Activated naive CD8-positive, alpha-beta T cell (primary cell): Measurements from ENCODE around the gene TXNL4A.
"Not testable (repeated sequence)": the region's sequence is repeated elsewhere in the genome, so short reads cannot be mapped to it uniquely, and the experiment has no call there.

Source experiments
- H3K27ac Mint-ChIP-seq: one replicate; pipeline ENCODE4 v1.8.0; 2021; ENCODE audit warnings: mixed read lengths
- H3K27me3 Mint-ChIP-seq: one replicate; pipeline ENCODE4 v1.8.0; 2021; ENCODE audit warnings: mixed read lengths
- H3K36me3 Mint-ChIP-seq: one replicate; pipeline ENCODE4 v1.8.0; 2021; ENCODE audit warnings: mixed read lengths
- H3K4me1 Mint-ChIP-seq: one replicate; pipeline ENCODE4 v1.8.0; 2021; ENCODE audit warnings: low read depth, mixed read lengths
- H3K4me3 Mint-ChIP-seq: one replicate; pipeline ENCODE4 v1.8.0; 2021; ENCODE audit warnings: mild to moderate bottlenecking, mixed read lengths
- H3K9me3 Mint-ChIP-seq: one replicate; pipeline ENCODE4 v1.8.0; 2021; ENCODE audit warnings: low read depth, mixed read lengths

The TXNL4A gene, protein sequence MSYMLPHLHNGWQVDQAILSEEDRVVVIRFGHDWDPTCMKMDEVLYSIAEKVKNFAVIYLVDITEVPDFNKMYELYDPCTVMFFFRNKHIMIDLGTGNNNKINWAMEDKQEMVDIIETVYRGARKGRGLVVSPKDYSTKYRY

DNA sequence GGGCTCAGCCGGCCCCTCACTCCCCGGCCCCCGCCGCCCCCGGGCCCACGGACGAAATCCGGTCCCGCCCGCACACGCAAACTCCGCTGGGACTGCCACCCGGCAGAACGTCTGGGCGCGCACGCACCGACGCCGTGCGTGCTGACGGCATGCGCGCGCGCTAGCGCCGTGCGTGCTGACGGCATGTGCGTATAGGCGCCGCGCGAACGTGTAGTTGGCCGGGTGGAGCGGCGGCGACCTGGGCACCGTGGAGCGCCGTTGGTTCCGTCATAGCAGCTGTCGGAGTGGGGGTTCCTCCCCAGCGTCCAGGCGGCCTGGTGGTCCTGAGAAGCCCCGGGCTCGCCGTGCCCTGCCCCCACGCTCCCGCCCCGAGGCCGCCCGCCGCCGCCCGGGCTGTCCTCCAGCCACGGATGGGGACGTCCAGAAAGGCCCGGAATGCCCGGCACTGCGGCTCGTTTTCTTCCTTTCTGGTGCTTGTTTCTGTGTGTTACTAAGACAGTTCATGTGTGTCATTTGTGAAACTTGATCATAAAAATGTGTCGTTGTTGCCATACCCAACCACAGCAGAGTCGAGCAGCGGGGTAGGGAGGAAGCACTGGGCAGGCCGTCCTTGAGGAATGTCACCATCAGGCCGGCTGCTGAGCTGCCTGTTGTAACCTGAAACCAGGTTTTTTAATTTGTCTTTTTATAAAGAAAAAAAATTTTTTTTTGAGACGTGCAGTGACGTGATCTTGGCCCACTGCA lies at the start of gene TXNL4A:
TSS of gene TXNL4A (minus strand) at position 113 of the 744 bp plus-strand sequence. CDS start 171 bp downstream, outside the sequence.
- Mint-ChIP-seq H3K36me3 (peaks cover 5% of the 10 kb centered on the region), H3K27ac (peak within 1 kb of the TSS; percentile 98), H3K4me1 (peaks cover 38% of the 10 kb centered on the region), H3K9me3 (no peaks in the 10 kb centered on the region), H3K4me3 (peak within 1 kb of the TSS; percentile 97), H3K27me3 (no peaks in the 10 kb centered on the region)

DNA sequence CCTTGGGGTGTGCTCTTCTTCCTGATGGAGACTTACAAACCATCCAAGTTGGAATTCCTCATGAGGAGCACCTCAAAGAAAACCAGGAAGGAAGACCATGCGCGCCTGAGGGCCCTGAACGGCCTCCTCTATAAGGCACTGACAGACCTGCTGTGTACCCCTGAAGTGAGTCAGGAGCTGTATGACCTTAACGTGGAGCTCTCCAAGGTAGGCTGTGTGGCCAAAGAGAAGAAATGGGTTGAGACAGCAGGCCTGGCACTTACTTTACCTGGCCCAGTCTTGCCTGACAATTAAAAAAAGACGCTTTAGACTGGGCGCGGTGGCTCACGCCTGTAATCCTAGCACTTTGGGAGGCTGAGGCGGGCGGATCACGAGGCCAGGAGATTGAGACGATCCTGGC lies 48.9 kb upstream of the TXNL4A start:
- H3K4me3 Mint-ChIP-seq = no peak overlapping the region
- H3K4me1 Mint-ChIP-seq = peaks cover 29% of the 10 kb centered on the region
- H3K9me3 Mint-ChIP-seq = no peaks in the 10 kb centered on the region
- H3K27ac Mint-ChIP-seq = no peak overlapping the region
- H3K36me3 Mint-ChIP-seq = peaks cover 18% of the 10 kb centered on the region
- no peaks in the 10 kb centered on the region for H3K27me3 Mint-ChIP-seq

DNA sequence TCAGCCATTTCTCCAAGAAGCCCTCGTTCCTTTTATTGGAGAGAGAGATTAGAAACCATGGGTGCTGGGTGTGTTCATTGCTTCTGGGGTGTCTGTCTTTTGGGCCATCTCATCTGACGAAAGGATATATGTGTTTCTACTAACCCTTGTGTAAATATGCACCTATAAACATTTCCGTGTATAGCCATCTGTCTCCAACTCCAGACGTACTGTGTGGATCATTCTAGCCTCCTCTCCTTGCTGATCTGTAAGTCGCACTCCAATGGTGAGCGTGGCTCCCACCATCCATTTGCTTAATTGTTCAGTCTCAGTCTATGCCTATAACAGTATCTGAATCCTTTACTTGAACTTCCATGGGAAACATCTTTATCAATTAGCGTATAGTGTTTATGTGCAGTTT lies 47.6 kb upstream of the TXNL4A start:
- H3K4me3 Mint-ChIP-seq = peak overlapping the region; percentile 95
- H3K9me3 Mint-ChIP-seq = no peaks in the 10 kb centered on the region
- peaks cover 29% of the 10 kb centered on the region for H3K4me1 Mint-ChIP-seq
- peaks cover 14% of the 10 kb centered on the region for H3K36me3 Mint-ChIP-seq
- no peak overlapping the region for H3K27ac Mint-ChIP-seq
- H3K27me3 Mint-ChIP-seq = no peaks in the 10 kb centered on the region

DNA sequence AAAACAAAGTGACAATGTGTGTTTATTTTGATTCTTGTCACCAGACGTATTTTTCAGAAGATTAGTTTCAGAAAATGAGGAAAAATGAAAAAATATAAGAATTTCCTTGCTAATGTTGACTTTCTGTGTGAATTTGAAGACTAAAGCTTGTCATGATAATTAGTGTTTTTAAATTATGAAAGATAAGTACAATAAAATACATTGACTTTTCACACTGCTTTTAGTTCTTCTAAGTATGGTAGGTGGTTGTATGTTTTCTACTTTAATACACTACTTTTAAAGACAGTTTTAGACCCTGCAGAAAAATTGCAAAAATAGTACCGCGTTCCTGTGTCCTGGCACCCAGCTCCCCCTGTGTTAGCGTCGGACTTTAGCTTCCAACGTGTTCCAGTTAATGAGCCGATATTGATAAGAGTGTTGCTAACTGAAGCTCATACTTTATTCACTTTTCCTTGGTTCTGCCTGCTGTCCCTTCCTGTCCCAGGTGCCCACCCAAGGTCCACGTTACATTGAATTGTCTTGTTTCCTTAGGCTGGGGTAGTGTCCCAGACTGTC lies 46.6 kb upstream of the TXNL4A start:
- Mint-ChIP-seq H3K27me3 (no peaks in the 10 kb centered on the region), H3K9me3 (no peaks in the 10 kb centered on the region), H3K4me3 (peak overlapping the region; percentile 95), H3K4me1 (peaks cover 29% of the 10 kb centered on the region), H3K36me3 (peaks cover 14% of the 10 kb centered on the region), H3K27ac (peak overlapping the region; percentile 93)

DNA sequence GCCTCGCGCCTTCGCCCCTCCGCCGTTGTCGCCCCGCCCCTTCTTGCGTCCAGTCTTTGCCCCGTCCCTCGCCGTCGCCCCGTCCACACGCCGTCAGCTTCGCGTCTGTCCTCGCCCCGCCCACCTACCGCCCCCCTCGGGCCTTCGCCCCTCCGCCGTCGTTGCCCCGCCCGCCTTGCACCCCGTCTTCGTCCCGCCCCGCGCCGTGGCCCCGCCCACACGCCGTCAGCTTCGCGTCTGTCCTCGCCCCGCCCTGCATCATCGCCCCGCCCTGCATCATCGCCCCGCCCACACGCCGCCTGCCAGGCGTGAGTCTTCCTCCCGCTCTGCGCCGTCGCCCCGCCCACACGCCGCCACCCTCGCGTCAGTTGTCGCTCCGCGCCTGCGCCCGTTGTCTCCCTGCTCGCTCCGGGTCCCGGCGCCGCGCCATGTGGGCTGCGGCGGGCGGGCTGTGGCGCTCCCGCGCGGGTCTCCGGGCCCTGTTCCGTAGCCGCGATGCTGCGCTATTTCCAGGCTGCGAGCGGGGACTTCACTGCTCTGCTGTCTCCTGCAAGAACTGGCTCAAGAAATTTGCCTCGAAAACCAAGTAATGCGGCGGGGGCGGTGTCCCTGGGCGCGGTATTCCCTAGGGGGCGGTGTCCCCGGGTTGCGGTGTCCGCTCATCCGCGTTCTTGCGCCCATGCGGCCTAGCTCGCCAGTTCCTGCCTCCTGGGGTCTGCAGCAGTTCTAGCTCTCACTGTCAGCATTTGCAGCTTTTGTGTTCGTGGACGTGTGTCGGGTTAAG lies 45.9 kb upstream of the TXNL4A start, which contains the start of gene RBFA:
TSS of gene RBFA (plus strand) at position 367 of the 784 bp plus-strand sequence. CDS start at position 429, 62 bp downstream.
- Mint-ChIP-seq H3K27ac (peak within 1 kb of the TSS; percentile 93), H3K4me1 (peaks cover 29% of the 10 kb centered on the region), H3K4me3 (peak within 1 kb of the TSS; percentile 95), H3K9me3 (peaks cover 5% of the 10 kb centered on the region), H3K27me3 (no peaks in the 10 kb centered on the region), H3K36me3 (peaks cover 13% of the 10 kb centered on the region)

DNA sequence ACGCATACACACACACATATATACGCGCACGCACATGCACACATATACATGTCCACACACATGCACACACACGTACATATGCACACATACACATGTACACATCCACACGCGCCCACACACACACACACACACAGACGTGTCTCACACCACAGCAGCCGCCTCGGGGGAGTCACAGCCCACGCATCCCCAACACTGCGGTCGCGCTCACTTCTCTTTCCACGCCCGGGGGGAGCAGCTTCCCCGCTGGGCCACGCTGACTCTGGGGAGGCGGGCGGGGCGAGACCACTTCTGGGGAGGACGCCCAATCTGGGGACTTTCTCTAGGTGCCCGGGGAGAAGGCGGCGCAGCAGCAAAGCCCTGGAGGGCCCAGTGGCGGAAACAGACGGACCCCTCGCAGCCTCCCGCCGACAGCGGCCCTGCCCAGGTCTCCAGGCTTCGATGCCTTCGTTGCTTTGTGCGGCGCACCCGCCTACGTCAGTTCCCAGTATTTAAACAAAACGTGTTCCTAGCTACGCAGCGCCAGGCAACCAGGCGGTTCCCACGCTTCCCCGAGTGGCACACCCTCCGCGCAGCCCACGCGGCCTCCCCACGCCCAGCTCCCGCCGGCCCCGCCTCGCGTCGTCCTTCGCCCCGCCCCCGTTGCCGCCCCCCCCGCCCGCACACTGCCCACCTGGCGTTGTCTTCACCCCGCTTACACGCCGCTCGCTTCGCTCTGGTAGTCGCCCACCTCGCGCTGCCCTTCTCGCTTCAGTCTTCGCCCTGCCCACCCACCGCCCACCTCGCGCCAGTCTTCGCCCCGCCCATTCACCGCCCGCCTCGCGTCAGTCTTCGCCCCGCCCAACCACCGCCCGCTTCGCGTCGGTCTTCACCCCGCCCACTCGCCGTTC lies 45.1 kb upstream of the TXNL4A start:
- peaks cover 9% of the 10 kb centered on the region for H3K36me3 Mint-ChIP-seq
- H3K4me1 Mint-ChIP-seq = peaks cover 29% of the 10 kb centered on the region
- H3K4me3 Mint-ChIP-seq = peak overlapping the region; percentile 95
- no peaks in the 10 kb centered on the region for H3K27me3 Mint-ChIP-seq
- peak overlapping the region; percentile 93 for H3K27ac Mint-ChIP-seq
- H3K9me3 Mint-ChIP-seq = peaks cover 7% of the 10 kb centered on the region

DNA sequence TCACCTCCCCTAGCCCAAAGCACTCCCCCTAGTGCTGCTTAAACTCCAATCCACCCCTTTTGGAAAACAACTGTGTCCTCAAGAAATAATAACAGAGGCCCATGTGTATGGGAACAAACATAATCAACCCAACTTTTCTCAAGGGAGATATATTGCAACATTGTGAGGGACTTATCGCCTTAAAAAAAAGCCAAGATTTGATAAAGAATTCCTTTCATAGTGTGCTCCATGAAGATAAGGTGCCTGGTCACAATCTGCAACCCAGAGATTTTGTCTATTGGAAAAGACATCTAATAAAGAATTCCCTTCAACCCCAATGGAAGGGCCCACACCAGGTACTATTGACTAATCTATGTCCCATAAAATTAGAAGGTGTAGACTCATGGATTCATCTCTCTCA lies 41.3 kb upstream of the TXNL4A start:
- H3K9me3 Mint-ChIP-seq = peaks cover 19% of the 10 kb centered on the region
- peaks cover 26% of the 10 kb centered on the region for H3K36me3 Mint-ChIP-seq
- H3K27ac Mint-ChIP-seq = no peak overlapping the region
- peaks cover 9% of the 10 kb centered on the region for H3K4me1 Mint-ChIP-seq
- no peaks in the 10 kb centered on the region for H3K27me3 Mint-ChIP-seq
- no peak overlapping the region for H3K4me3 Mint-ChIP-seq

DNA sequence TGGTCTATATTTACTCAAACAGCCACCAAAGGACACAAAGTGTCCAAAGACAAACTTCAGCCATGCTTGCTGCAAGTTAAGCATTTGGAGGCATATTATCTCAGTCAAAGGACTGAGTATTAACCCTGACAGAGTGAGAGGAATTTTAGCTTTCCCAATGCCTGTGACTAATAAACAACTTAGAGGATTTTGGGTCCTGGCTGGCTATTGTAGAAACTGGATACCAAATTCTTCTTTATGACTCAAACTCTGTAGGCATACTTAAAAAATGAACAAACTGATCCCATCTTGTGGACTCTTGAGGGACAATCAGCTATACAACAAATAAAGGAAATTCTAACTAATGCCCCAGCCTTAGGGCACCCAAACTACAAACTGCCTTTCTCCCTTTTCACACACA lies 39.4 kb upstream of the TXNL4A start:
- not testable (repeated sequence) for H3K4me3 Mint-ChIP-seq, H3K27me3 Mint-ChIP-seq, H3K27ac Mint-ChIP-seq, H3K4me1 Mint-ChIP-seq
- Mint-ChIP-seq H3K36me3 (peaks cover 33% of the 10 kb centered on the region), H3K9me3 (peaks cover 24% of the 10 kb centered on the region)

DNA sequence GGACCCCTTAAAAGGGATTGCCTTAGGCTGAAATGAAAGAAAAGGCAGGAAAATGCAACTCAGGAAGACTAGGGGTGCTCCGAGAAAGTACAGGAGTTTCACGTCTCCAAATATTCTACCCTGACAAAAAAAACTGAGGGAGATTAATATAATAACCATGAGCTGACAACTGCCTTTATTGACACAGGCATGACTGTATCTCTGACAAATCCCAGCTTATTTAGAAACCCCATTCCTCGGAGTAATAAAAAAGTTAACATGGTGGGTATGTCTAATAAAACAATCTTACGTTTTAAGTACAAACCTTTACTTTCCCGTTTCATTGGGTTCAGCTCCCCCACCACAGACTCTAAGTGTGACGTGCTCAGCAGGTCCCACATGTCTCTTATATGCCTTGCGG lies 38.0 kb upstream of the TXNL4A start:
- no peaks in the 10 kb centered on the region for H3K27me3 Mint-ChIP-seq
- H3K9me3 Mint-ChIP-seq = peaks cover 24% of the 10 kb centered on the region
- H3K27ac Mint-ChIP-seq = no peak overlapping the region
- no peaks in the 10 kb centered on the region for H3K4me1 Mint-ChIP-seq
- H3K36me3 Mint-ChIP-seq = peaks cover 37% of the 10 kb centered on the region
- no peak overlapping the region for H3K4me3 Mint-ChIP-seq

DNA sequence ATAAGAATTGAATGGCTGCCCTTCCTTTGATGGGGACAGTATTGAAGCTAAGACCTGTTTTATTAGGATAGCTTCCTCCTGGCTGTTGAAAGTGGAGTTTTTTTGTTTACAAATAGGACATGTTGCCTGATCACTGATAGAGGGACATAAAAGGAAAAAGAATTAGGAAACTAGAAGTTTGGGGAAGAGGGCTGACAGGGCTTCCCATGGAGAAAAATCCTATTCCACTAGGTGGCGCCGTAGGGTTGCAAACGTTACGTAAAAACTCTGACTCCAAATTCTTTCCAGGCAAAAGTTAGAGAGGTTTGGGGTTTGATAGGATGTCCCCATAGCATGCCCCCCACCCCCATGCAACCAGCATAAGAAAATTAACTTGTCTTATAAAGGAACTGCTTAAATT lies 34.8 kb upstream of the TXNL4A start:
- H3K27ac Mint-ChIP-seq = no peak overlapping the region
- H3K27me3 Mint-ChIP-seq = no peaks in the 10 kb centered on the region
- H3K4me3 Mint-ChIP-seq = no peak overlapping the region
- peaks cover 37% of the 10 kb centered on the region for H3K36me3 Mint-ChIP-seq
- H3K9me3 Mint-ChIP-seq = peaks cover 23% of the 10 kb centered on the region
- no peaks in the 10 kb centered on the region for H3K4me1 Mint-ChIP-seq

DNA sequence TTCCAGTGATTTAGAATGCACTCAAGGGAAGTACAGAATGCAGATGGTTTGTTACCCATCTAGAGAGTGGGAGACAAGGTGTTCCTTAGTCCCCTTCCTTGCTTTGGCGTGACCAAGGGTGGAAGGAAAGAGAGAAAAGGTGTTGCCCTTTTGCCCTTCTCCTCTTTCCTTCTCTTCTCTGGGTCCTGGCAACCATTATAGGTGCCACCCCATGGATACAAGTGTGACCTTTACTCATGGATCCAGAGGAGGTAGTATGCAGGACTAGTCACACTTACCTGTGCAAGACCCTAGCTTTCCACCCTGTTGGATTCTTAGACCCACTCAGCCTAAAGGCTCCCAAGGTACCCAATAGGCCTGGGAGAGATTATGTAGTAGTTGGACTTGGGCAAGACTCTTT lies 34.2 kb upstream of the TXNL4A start:
- Mint-ChIP-seq H3K4me1 (no peaks in the 10 kb centered on the region), H3K36me3 (peaks cover 40% of the 10 kb centered on the region), H3K9me3 (peaks cover 27% of the 10 kb centered on the region), H3K4me3 (no peak overlapping the region), H3K27ac (no peak overlapping the region), H3K27me3 (no peaks in the 10 kb centered on the region)

DNA sequence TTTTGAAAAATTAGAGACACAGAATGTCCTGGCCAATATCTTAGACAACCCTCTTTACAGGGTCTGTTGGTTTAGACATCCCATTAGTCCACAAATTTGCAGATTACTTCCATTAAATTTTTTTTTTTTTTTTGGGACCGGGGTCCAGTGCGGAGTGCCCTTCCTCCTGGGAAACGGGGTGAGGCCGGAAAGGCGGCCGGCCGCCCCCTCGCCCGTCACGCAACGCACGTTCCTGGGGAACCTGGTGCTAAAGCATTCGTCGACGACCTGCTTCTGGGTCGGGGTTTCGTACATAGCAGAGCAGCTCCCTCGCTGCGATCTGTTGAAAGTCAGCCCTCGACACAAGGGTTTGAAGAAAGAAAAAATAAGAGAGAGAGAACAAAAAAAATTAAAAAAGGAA lies 24.4 kb upstream of the TXNL4A start:
- H3K4me3 Mint-ChIP-seq = no peak overlapping the region
- no peaks in the 10 kb centered on the region for H3K27me3 Mint-ChIP-seq
- H3K36me3 Mint-ChIP-seq = peaks cover 23% of the 10 kb centered on the region
- no peak overlapping the region for H3K27ac Mint-ChIP-seq
- H3K9me3 Mint-ChIP-seq = peaks cover 13% of the 10 kb centered on the region
- H3K4me1 Mint-ChIP-seq = no peaks in the 10 kb centered on the region

DNA sequence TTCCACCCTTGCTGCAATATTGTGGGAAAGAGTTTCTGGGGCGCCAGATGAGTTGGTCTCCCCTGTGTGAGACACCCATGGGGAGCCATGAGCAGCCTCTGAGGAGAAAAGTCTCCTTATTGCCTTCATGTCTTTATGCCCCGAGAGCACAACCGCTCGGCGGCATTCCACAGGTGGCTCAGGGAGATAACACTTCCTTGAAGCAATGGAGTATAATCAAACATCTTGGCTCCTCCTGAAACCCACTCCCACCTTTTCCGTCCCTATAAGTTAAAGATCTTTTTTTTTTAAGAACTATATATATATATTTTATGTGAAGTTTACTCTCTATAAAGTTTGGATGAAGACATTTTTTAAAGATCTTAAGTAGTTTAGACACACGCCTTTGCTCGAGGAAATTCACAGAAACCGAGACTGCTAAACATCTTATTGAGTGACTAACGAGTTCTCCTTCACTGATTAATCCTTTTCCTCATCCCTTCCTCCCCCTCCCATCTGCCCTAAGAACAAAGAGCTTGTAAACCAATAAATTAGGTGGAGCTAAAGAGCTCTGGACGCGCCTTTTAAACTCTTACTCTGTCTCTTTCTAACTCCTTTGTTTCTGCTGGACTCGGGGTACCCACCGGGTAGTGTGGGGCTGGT lies 23.3 kb upstream of the TXNL4A start:
- peaks cover 23% of the 10 kb centered on the region for H3K36me3 Mint-ChIP-seq
- peaks cover 13% of the 10 kb centered on the region for H3K9me3 Mint-ChIP-seq
- not testable (repeated sequence) for H3K4me3 Mint-ChIP-seq, H3K4me1 Mint-ChIP-seq, H3K27ac Mint-ChIP-seq, H3K27me3 Mint-ChIP-seq

DNA sequence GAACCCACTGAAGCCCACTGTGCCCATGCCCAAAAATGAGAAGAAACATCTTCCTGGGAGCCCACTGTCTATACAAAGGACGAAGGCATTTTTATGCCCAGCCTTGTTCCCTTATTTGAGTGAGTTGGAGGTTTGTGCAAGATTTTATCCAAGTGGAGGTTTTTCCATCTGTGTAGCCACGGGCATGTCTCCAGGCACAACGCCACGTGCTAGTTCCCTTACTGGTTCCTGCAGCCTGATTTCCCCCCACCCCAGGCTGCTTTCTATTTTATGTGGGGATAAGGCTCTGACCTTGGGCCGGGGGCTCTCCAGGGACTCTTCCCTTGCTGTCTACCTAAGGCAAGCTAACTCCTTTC lies 22.2 kb upstream of the TXNL4A start:
- H3K4me1 Mint-ChIP-seq = no peaks in the 10 kb centered on the region
- H3K27ac Mint-ChIP-seq = no peak overlapping the region
- no peaks in the 10 kb centered on the region for H3K27me3 Mint-ChIP-seq
- no peak overlapping the region for H3K4me3 Mint-ChIP-seq
- peaks cover 23% of the 10 kb centered on the region for H3K36me3 Mint-ChIP-seq
- peaks cover 13% of the 10 kb centered on the region for H3K9me3 Mint-ChIP-seq
